OCI-LY1 (cell line): ENCODE data around the gene C11orf58.
A peak's percentile ranks its signal among the peaks of the same experiment; 100 is the strongest.

Source experiments
- H2AFZ ChIP-seq: fragments of 200-600 bp; sonication (generic), shearing (Covaris generic); 2 replicates; pipeline ENCODE4 v1.6.0; 2014; ENCODE audit warnings: antibody characterized with exemption, mild to moderate bottlenecking, low read length
- H3F3A ChIP-seq: fragments of 200-600 bp; sonication (generic), shearing (Covaris generic); 2 replicates; pipeline ENCODE4 v1.6.0; 2014; ENCODE audit warnings: mild to moderate bottlenecking, antibody characterized with exemption, low read length, moderate library complexity; ENCODE audit not compliant: insufficient read depth
- H3K27ac ChIP-seq: fragments of 200-600 bp; sonication (generic); 2 replicates; pipeline ENCODE4 v1.5.1; 2014; ENCODE audit warnings: low read length, mixed run types, mild to moderate bottlenecking, low read depth; ENCODE audit not compliant: poor library complexity, severe bottlenecking
- H3K27me3 ChIP-seq: fragments of 200-600 bp; sonication (generic); 2 replicates; pipeline ENCODE4 v1.6.0; 2014; ENCODE audit warnings: antibody characterized with exemption, mild to moderate bottlenecking, low read length, moderate library complexity; ENCODE audit not compliant: insufficient read depth
- H3K36me3 ChIP-seq: fragments of 200-600 bp; sonication (generic); 2 replicates; pipeline ENCODE4 v1.6.1; 2014; ENCODE audit warnings: mild to moderate bottlenecking, antibody characterized with exemption, low read length, moderate library complexity, mixed read lengths; ENCODE audit not compliant: insufficient read depth
- H3K4me1 ChIP-seq: fragments of 200-600 bp; sonication (generic); 2 replicates; pipeline ENCODE4 v1.5.1; 2014; ENCODE audit warnings: mild to moderate bottlenecking, low read length, moderate library complexity; ENCODE audit not compliant: insufficient read depth, severe bottlenecking
- H3K4me2 ChIP-seq: fragments of 200-600 bp; sonication (generic), shearing (Covaris generic); 2 replicates; pipeline ENCODE4 v1.6.1; 2014; ENCODE audit warnings: low read length
- H3K4me3 ChIP-seq: fragments of 200-600 bp; sonication (generic); 2 replicates; pipeline ENCODE4 v1.5.1; 2014; ENCODE audit warnings: low read length, low read depth, mild to moderate bottlenecking, mixed read lengths; ENCODE audit not compliant: poor library complexity, severe bottlenecking
- H3K79me2 ChIP-seq: fragments of 200-600 bp; shearing (Covaris generic); 2 replicates; pipeline ENCODE4 v1.6.1; 2016; ENCODE audit warnings: mixed run types, low read length, mixed read lengths; ENCODE audit not compliant: insufficient read depth
- H3K9ac ChIP-seq: fragments of 200-600 bp; sonication (generic), shearing (Covaris generic); 2 replicates; pipeline ENCODE4 v1.6.1; 2014; ENCODE audit warnings: mild to moderate bottlenecking, low read length, mixed read lengths
- H3K9me2 ChIP-seq: fragments of 200-600 bp; sonication (generic), shearing (Covaris generic); 2 replicates; pipeline ENCODE4 v1.6.1; 2014; ENCODE audit warnings: low read depth, mild to moderate bottlenecking, low read length, mixed read lengths
- H3K9me3 ChIP-seq: fragments of 200-600 bp; shearing (Covaris generic); 2 replicates; pipeline ENCODE4 v1.6.1; 2014; ENCODE audit warnings: low read length, mixed read lengths
- H4K20me1 ChIP-seq: fragments of 200-600 bp; sonication (generic), shearing (Covaris generic); 2 replicates; pipeline ENCODE4 v1.6.0; 2016; ENCODE audit warnings: mild to moderate bottlenecking, low read length; ENCODE audit not compliant: insufficient read depth
- EZH2 ChIP-seq: fragments of 200-600 bp; sonication (generic), shearing (Covaris generic); IDR thresholded peaks from 2 replicates; pipeline ENCODE4 v1.8.0; 2017; ENCODE audit warnings: borderline replicate concordance, mixed run types, mild to moderate bottlenecking, antibody characterized with exemption, low read length, moderate library complexity, mixed read lengths
- TF ChIP-seq, protein P1 (sequence below): fragments of 200-600 bp; sonication (generic), shearing (Covaris generic); IDR thresholded peaks from 2 replicates; pipeline ENCODE4 v1.5.1; 2017; ENCODE audit warnings: mild to moderate bottlenecking, antibody characterized with exemption, low read length, moderate library complexity, mixed read lengths

Gene C11orf58

GRCh38 chr11:16788141-16789062 is 50.0 kb downstream of the C11orf58 start:
- no peak overlapping the region for H3K9ac ChIP-seq
- no peak for TF ChIP-seq EZH2
- TF ChIP-seq, protein P1, sequence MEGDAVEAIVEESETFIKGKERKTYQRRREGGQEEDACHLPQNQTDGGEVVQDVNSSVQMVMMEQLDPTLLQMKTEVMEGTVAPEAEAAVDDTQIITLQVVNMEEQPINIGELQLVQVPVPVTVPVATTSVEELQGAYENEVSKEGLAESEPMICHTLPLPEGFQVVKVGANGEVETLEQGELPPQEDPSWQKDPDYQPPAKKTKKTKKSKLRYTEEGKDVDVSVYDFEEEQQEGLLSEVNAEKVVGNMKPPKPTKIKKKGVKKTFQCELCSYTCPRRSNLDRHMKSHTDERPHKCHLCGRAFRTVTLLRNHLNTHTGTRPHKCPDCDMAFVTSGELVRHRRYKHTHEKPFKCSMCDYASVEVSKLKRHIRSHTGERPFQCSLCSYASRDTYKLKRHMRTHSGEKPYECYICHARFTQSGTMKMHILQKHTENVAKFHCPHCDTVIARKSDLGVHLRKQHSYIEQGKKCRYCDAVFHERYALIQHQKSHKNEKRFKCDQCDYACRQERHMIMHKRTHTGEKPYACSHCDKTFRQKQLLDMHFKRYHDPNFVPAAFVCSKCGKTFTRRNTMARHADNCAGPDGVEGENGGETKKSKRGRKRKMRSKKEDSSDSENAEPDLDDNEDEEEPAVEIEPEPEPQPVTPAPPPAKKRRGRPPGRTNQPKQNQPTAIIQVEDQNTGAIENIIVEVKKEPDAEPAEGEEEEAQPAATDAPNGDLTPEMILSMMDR, result peak; percentile 88
- no peaks in the 10 kb centered on the region for H3K79me2 ChIP-seq
- H3K4me3 ChIP-seq, result no peak overlapping the region
- H3K27ac ChIP-seq, result no peak overlapping the region
- no peaks in the 10 kb centered on the region for H3K27me3 ChIP-seq
- no peaks in the 10 kb centered on the region for H3K9me3 ChIP-seq
- no peaks in the 10 kb centered on the region for H3K36me3 ChIP-seq
- no peaks in the 10 kb centered on the region for H3K4me1 ChIP-seq
- H3K4me2 ChIP-seq, result no peak overlapping the region
- no peak overlapping the region for H2AFZ ChIP-seq
- no peaks in the 10 kb centered on the region for H4K20me1 ChIP-seq
- no peaks in the 10 kb centered on the region for H3K9me2 ChIP-seq
- no peaks in the 10 kb centered on the region for H3F3A ChIP-seq

DNA sequence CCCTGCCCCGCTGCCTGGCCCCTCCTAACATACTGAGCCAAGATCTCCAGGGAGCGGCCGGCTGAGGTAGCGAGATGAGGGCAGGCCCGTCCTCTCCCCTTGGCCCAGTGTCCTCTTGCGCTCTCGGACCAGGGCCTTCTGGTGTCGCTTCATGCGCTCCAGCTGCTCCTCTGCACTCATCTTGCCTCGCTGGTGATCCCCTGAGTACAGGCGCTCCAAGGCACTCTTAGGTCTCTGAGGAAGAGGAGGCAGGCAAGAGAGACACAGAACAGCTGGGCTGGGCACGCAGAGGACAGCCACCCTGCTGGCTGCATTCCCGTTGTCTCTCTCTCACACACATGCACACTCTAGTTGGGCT is 50.6 kb downstream of the C11orf58 start:
- Histone ChIP-seq H3K9me3 (no peaks in the 10 kb centered on the region), H3K27ac (no peak overlapping the region), H2AFZ (no peak overlapping the region), H3K27me3 (no peaks in the 10 kb centered on the region), H3K9me2 (no peaks in the 10 kb centered on the region), H3K79me2 (no peaks in the 10 kb centered on the region), H3K36me3 (no peaks in the 10 kb centered on the region), H3K4me3 (no peak overlapping the region), H3F3A (no peaks in the 10 kb centered on the region), H3K4me2 (no peak overlapping the region), H3K9ac (no peak overlapping the region), H3K4me1 (no peaks in the 10 kb centered on the region), H4K20me1 (no peaks in the 10 kb centered on the region)
- TF ChIP-seq, protein P1, result no peak
- no peak for TF ChIP-seq EZH2

- TF ChIP-seq, protein P1, result no peak
- TF ChIP-seq EZH2, result no peak
- H3K27me3 ChIP-seq, result no peaks in the 10 kb centered on the region
- no peaks in the 10 kb centered on the region for H3K9me2 ChIP-seq
- no peak overlapping the region for H2AFZ ChIP-seq
- no peak overlapping the region for H3K9ac ChIP-seq
- no peak overlapping the region for H3K4me2 ChIP-seq
- no peaks in the 10 kb centered on the region for H3K4me1 ChIP-seq
- H3K79me2 ChIP-seq, result no peaks in the 10 kb centered on the region
- no peaks in the 10 kb centered on the region for H4K20me1 ChIP-seq
- no peaks in the 10 kb centered on the region for H3F3A ChIP-seq
- H3K27ac ChIP-seq, result no peak overlapping the region
- no peaks in the 10 kb centered on the region for H3K36me3 ChIP-seq
- H3K9me3 ChIP-seq, result no peaks in the 10 kb centered on the region
- no peak overlapping the region for H3K4me3 ChIP-seq
These were observed 51.4 kb downstream of the C11orf58 start for GRCh38 chr11:16789560-16790485.
